Cardiac muscle cell (in vitro differentiated cells and primary cell): ENCODE results near the gene NFKBIZ. TPM values are rescaled to one million over a fixed set of nuclear protein-coding genes. Genes with fewer than 3 reads are reported as not detected.
"Not testable (repeated sequence)": the region's sequence is repeated elsewhere in the genome, so short reads cannot be mapped to it uniquely, and the experiment has no call there.

Experiments
- DNase-seq, 2 donors: peaks; one replicate each; pipeline versions ENCODE4 v3.0.0 to v3.0.0-alpha.2; 2010 to 2017; ENCODE audit warnings: low read depth in 1 of 2, low spot score in 1 of 2
- H3K27ac ChIP-seq: fragments of 200-600 bp; sonication (generic); 2 replicates; pipeline ENCODE4 v1.5.1; 2016
- H3K27me3 ChIP-seq: fragments of 200-600 bp; sonication (generic); 2 replicates; pipeline ENCODE4 v1.6.0; 2016; ENCODE audit warnings: control low read depth
- H3K36me3 ChIP-seq: fragments of 200-600 bp; sonication (generic); 2 replicates; pipeline ENCODE4 v1.5.1; 2016; ENCODE audit warnings: control low read depth
- H3K4me1 ChIP-seq: fragments of 200-600 bp; sonication (generic); 2 replicates; pipeline ENCODE4 v1.8.1; 2017; ENCODE audit warnings: low read depth, mild to moderate bottlenecking, mixed run types
- H3K4me3 ChIP-seq: fragments of 200-600 bp; sonication (generic); 2 replicates; pipeline ENCODE4 v1.5.1; 2016; ENCODE audit warnings: mild to moderate bottlenecking
- H3K9me3 ChIP-seq: fragments of 200-600 bp; sonication (generic); 2 replicates; pipeline ENCODE4 v1.5.1; 2017; ENCODE audit warnings: low read depth, mild to moderate bottlenecking, control low read depth
- CTCF ChIP-seq: IDR thresholded peaks from 2 replicates; pipeline ENCODE4 v1.5.1; 2012; ENCODE audit warnings: low read depth, mild to moderate bottlenecking, low read length
- polyA plus RNA-seq: library from polyadenylated mRNA; unstranded; fragments of >200 nt; fragmentation: Nextera tagmentation; extraction: Ambion mirVana; gene quantifications from 2 replicates; pipeline ENCODE4 v1.2.1, GENCODE V29; 2016
- total RNA-seq: library from RNA; depleted of rRNA; stranded (reverse); fragments of >200 nt; gene quantifications from 2 replicates; pipeline ENCODE4 v1.2.3, GENCODE V29; 2016

The NFKBIZ gene
- total and polyA plus RNA-seq, 2 experiments from 2014 or later = 15.4 to 86.5 TPM

- Histone ChIP-seq H3K9me3 (no peaks in the 10 kb centered on the region), H3K36me3 (no peaks in the 10 kb centered on the region), H3K27me3 (no peaks in the 10 kb centered on the region), H3K4me3 (no peak overlapping the region), H3K27ac (no peak overlapping the region), H3K4me1 (no peaks in the 10 kb centered on the region)
- no peak for DNase-seq
- TF ChIP-seq CTCF = no peak
Observed at GRCh38 chr3:101884776-101885175, 35.5 kb downstream of the NFKBIZ start.

GRCh38 chr3:101885584-101885983, 36.3 kb downstream of the NFKBIZ start:
- not testable (repeated sequence) for H3K36me3 ChIP-seq, H3K9me3 ChIP-seq, DNase-seq, H3K27ac ChIP-seq, H3K4me3 ChIP-seq, H3K4me1 ChIP-seq, H3K27me3 ChIP-seq

- no peak overlapping the region for H3K4me3 ChIP-seq
- H3K27ac ChIP-seq = no peak overlapping the region
- H3K27me3 ChIP-seq = no peaks in the 10 kb centered on the region
- H3K36me3 ChIP-seq = no peaks in the 10 kb centered on the region
- no peaks in the 10 kb centered on the region for H3K4me1 ChIP-seq
- no peak for TF ChIP-seq CTCF
- no peak for DNase-seq
- no peaks in the 10 kb centered on the region for H3K9me3 ChIP-seq
Observed at GRCh38 chr3:101886626-101887025, 37.3 kb downstream of the NFKBIZ start.

GRCh38 chr3:101888653-101889052, 39.3 kb downstream of the NFKBIZ start:
- H3K27ac ChIP-seq = no peak overlapping the region
- no peak for TF ChIP-seq CTCF
- H3K27me3 ChIP-seq = no peaks in the 10 kb centered on the region
- H3K9me3 ChIP-seq = no peaks in the 10 kb centered on the region
- no peak overlapping the region for H3K4me3 ChIP-seq
- H3K4me1 ChIP-seq = no peaks in the 10 kb centered on the region
- DNase-seq = no peak
- H3K36me3 ChIP-seq = no peaks in the 10 kb centered on the region

GRCh38 chr3:101890716-101891115, 41.4 kb downstream of the NFKBIZ start:
- Histone ChIP-seq H3K9me3 (no peaks in the 10 kb centered on the region), H3K27ac (no peak overlapping the region), H3K4me1 (no peaks in the 10 kb centered on the region), H3K4me3 (no peak overlapping the region), H3K36me3 (no peaks in the 10 kb centered on the region), H3K27me3 (no peaks in the 10 kb centered on the region)
- DNase-seq = peak in 1 of 2 donors; percentile 18
- no peak for TF ChIP-seq CTCF

- Histone ChIP-seq H3K4me1 (no peaks in the 10 kb centered on the region), H3K36me3 (no peaks in the 10 kb centered on the region), H3K27ac (no peak overlapping the region), H3K27me3 (no peaks in the 10 kb centered on the region), H3K4me3 (no peak overlapping the region), H3K9me3 (peaks cover 6% of the 10 kb centered on the region)
- no peak for DNase-seq
- TF ChIP-seq CTCF = no peak
Observed at GRCh38 chr3:101892648-101893047, 43.3 kb downstream of the NFKBIZ start.
